Measurements from ENCODE around the gene SLC37A2.

GRCh38 chr11:125055107-125055715, 7.9 kb upstream of the SLC37A2 start:
- no peak for TF ChIP-seq JUND (IDR thresholded peaks at IDR 0.05)
- TF ChIP-seq USF1 (IDR thresholded peaks at IDR 0.05; ENCODE audit: borderline replicate concordance, low read depth) = no peak
- no peak for TF ChIP-seq EZH2phosphoT487 (IDR thresholded peaks at IDR 0.05; ENCODE audit: borderline replicate concordance, low read depth)
- TF ChIP-seq CTCF (IDR thresholded peaks at IDR 0.05) = no peak
- TF ChIP-seq RFX5 (IDR thresholded peaks at IDR 0.05; ENCODE audit: low read length) = no peak
- TF ChIP-seq RAD21 (IDR thresholded peaks at IDR 0.05; ENCODE audit: low read length) = no peak
- no peak for TF ChIP-seq PBX3 (IDR thresholded peaks at IDR 0.05)
- no peak for TF ChIP-seq TEAD4 (IDR thresholded peaks at IDR 0.05; ENCODE audit: borderline replicate concordance, insufficient read depth)

Measured in SK-N-SH (cell line).